ENCODE measurements around the gene UBE4B.
A peak's percentile ranks its signal among the peaks of the same experiment; 100 is the strongest.

Gene UBE4B

DNA sequence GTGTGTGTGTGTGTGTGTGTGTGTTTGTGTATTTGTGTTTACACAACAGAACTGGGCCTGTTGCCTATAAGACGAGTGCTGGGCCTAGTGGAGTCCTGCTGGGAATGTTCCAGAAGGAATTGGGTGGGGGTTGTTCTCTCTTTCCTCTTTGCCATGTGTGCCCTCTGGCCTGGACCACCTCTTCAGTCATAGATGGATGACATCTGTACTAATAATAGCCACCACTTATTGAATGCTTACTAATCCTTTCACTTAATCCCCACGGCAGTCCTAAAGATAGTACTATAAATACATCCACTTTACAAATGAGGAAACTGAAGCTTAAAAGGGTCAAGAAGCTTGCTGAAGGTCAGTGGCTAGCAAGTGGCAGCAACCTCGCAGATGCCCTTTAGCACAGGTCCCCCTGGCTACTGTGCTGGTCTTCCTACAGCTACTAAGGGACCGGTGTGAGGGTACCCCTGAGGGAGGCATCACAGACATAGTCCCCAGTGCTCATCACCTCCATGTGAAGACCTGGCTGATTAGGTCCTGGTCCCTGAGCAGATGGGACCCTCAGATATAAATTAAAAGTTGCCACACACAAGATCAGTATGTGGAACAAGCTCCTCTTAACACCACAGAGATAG lies 122.4 kb downstream of the UBE4B start:
- Histone ChIP-seq H3K27me3 (ENCODE audit: control insufficient read depth in 1 of 2, insufficient read depth in 1 of 2, low read length in 2 of 2) (no peaks in the 10 kb centered on the region), H4K8ac (ENCODE audit: low read length) (no peak overlapping the region), H3K14ac (ENCODE audit: low read length in 2 of 2) (no peak overlapping the region), H3K4me3 (ENCODE audit: insufficient read depth in 1 of 2, low read depth in 1 of 2, low read length in 2 of 2) (no peak overlapping the region), H2BK120ac (ENCODE audit: low read depth, low read length) (no peak overlapping the region), H3K27ac (ENCODE audit: low read length, poor library complexity, severe bottlenecking) (no peak overlapping the region), H3K4me2 (ENCODE audit: low read length, poor library complexity, severe bottlenecking) (no peak overlapping the region), H2BK12ac (ENCODE audit: low read length in 2 of 2) (no peak overlapping the region), H3K79me1 (replicated peaks; ENCODE audit: low read length, poor library complexity, severe bottlenecking) (peaks cover 5% of the 10 kb centered on the region), H2AK5ac (ENCODE audit: low read length, severe bottlenecking) (no peak overlapping the region), H3K23ac (ENCODE audit: low read length in 2 of 2) (no peak overlapping the region), H3K18ac (ENCODE audit: low read depth in 1 of 2, low read length in 2 of 2) (no peak overlapping the region), H3K36me3 (ENCODE audit: control insufficient read depth in 1 of 2, insufficient read depth in 2 of 2, low read depth in 1 of 2, low read length in 2 of 2) (peaks cover 14 to 44% of the 10 kb centered on the region in 2 experiments), H2AFZ (ENCODE audit: low read depth, low read length) (no peak overlapping the region), H2BK5ac (ENCODE audit: low read depth, low read length, poor library complexity, severe bottlenecking) (no peak overlapping the region), H3K9ac (ENCODE audit: low read length) (no peak overlapping the region), H4K91ac (ENCODE audit: low read length) (no peak overlapping the region), H3K9me3 (ENCODE audit: control insufficient read depth, low read length) (no peaks in the 10 kb centered on the region), H3K4ac (ENCODE audit: low read depth in 1 of 2, low read length in 2 of 2) (no peak overlapping the region), H2BK15ac (ENCODE audit: low read depth, poor library complexity, severe bottlenecking) (no peak overlapping the region), H3K4me1 (ENCODE audit: control insufficient read depth, insufficient read depth, low read depth, low read length) (no peaks in the 10 kb centered on the region)
- DNase-seq: peak; percentile 89
- WGBS: 23% methylated on average over 4 of the region's 4 CpGs

DNA sequence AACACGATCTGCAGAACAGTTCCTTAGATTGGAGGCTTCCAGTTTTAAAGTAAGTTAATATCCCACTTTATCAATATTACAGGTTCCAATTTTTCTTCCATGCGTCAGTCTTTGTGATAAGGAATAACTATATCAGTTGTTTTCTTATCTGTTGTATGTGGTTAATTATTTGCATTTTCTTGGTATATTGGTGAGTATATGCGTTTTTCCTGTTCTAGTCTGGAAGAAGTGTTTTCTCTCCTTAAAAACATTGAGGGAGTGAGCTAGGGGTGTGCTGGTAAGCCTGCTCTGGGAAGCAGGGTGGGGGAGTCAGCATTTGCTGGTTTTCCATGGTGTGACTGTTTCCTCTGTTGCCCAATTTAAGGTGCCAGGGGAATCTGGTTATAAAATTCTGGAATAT lies 127.4 kb downstream of the UBE4B start:
- 99% methylated on average over 2 of the region's 3 CpGs for WGBS
- Histone ChIP-seq H3K14ac (ENCODE audit: low read length in 2 of 2) (no peak overlapping the region), H4K91ac (ENCODE audit: low read length) (no peak overlapping the region)

DNA sequence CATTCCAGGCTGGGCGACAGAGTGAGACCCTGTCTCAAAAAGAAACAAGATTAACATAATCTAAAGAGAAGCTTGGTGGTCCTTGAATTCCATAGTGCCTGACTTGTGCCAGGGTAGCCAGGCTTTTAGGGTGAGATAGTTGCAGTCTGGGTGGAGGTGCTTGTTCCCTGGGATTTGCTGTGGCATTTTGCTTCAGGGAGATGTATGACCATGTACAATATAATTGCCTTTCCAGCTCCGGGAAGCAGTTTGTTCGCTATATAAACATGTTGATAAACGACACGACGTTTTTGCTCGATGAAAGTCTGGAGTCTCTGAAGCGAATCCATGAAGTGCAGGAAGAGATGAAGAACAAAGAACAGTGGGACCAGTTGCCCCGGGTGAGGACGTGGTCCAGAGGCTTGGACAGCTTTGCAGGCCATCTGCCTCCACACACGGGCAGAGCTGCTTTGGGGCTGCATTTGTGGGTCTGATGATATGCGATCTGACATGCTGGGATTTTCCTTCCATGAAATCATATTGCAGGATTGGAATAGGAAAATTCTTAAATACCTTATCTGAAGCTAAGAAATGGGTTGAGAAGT lies 128.2 kb downstream of the UBE4B start:
- H3K4me2 ChIP-seq (ENCODE audit: low read length, poor library complexity, severe bottlenecking): no peak overlapping the region
- 54% methylated on average over 11 of the region's 12 CpGs for WGBS
- H4K91ac ChIP-seq (ENCODE audit: low read length): no peak overlapping the region
- no peak overlapping the region for H2BK120ac ChIP-seq (ENCODE audit: low read depth, low read length)
- DNase-seq: no peak
- no peak overlapping the region for H2AFZ ChIP-seq (ENCODE audit: low read depth, low read length)
- peak overlapping the region in 1 of 2 experiments; percentile 51 for H3K14ac ChIP-seq (ENCODE audit: low read length in 2 of 2)
- H2BK15ac ChIP-seq (ENCODE audit: low read depth, poor library complexity, severe bottlenecking): no peak overlapping the region
- no peak overlapping the region for H3K4ac ChIP-seq (ENCODE audit: low read depth in 1 of 2, low read length in 2 of 2)
- H3K27ac ChIP-seq (ENCODE audit: low read length, poor library complexity, severe bottlenecking): no peak overlapping the region
- peaks cover 26 to 63% of the 10 kb centered on the region in 2 experiments for H3K36me3 ChIP-seq (ENCODE audit: control insufficient read depth in 1 of 2, insufficient read depth in 2 of 2, low read depth in 1 of 2, low read length in 2 of 2)
- no peak overlapping the region for H2BK12ac ChIP-seq (ENCODE audit: low read length in 2 of 2)
- H2BK5ac ChIP-seq (ENCODE audit: low read depth, low read length, poor library complexity, severe bottlenecking): no peak overlapping the region
- H3K79me1 ChIP-seq (replicated peaks; ENCODE audit: low read length, poor library complexity, severe bottlenecking): peaks cover 1% of the 10 kb centered on the region
- no peak overlapping the region for H3K9ac ChIP-seq (ENCODE audit: low read length)
- H3K4me3 ChIP-seq (ENCODE audit: insufficient read depth in 1 of 2, low read depth in 1 of 2, low read length in 2 of 2): no peak overlapping the region
- H3K23ac ChIP-seq (ENCODE audit: low read length in 2 of 2): no peak overlapping the region
- no peak overlapping the region for H3K18ac ChIP-seq (ENCODE audit: low read depth in 1 of 2, low read length in 2 of 2)
- H3K9me3 ChIP-seq (ENCODE audit: control insufficient read depth, low read length): no peaks in the 10 kb centered on the region
- H4K8ac ChIP-seq (ENCODE audit: low read length): no peak overlapping the region
- H3K4me1 ChIP-seq (ENCODE audit: control insufficient read depth, insufficient read depth, low read depth, low read length): no peaks in the 10 kb centered on the region
- no peaks in the 10 kb centered on the region for H3K27me3 ChIP-seq (ENCODE audit: control insufficient read depth in 1 of 2, insufficient read depth in 1 of 2, low read length in 2 of 2)
- no peak overlapping the region for H2AK5ac ChIP-seq (ENCODE audit: low read length, severe bottlenecking)

More for the DNA sequence above, 127.4 kb downstream of the UBE4B start:
- no peak for DNase-seq
- Histone ChIP-seq H3K36me3 (ENCODE audit: control insufficient read depth in 1 of 2, insufficient read depth in 2 of 2, low read depth in 1 of 2, low read length in 2 of 2) (peaks cover 18 to 59% of the 10 kb centered on the region in 2 experiments), H3K18ac (ENCODE audit: low read depth in 1 of 2, low read length in 2 of 2) (no peak overlapping the region), H2BK12ac (ENCODE audit: low read length in 2 of 2) (no peak overlapping the region), H3K27me3 (ENCODE audit: control insufficient read depth in 1 of 2, insufficient read depth in 1 of 2, low read length in 2 of 2) (no peaks in the 10 kb centered on the region), H4K8ac (ENCODE audit: low read length) (no peak overlapping the region), H2AK5ac (ENCODE audit: low read length, severe bottlenecking) (no peak overlapping the region), H3K9ac (ENCODE audit: low read length) (no peak overlapping the region), H3K79me1 (replicated peaks; ENCODE audit: low read length, poor library complexity, severe bottlenecking) (peaks cover 1% of the 10 kb centered on the region), H3K4me3 (ENCODE audit: insufficient read depth in 1 of 2, low read depth in 1 of 2, low read length in 2 of 2) (no peak overlapping the region), H3K9me3 (ENCODE audit: control insufficient read depth, low read length) (no peaks in the 10 kb centered on the region), H3K27ac (ENCODE audit: low read length, poor library complexity, severe bottlenecking) (no peak overlapping the region), H3K4me2 (ENCODE audit: low read length, poor library complexity, severe bottlenecking) (no peak overlapping the region), H3K23ac (ENCODE audit: low read length in 2 of 2) (no peak overlapping the region), H3K4me1 (ENCODE audit: control insufficient read depth, insufficient read depth, low read depth, low read length) (no peaks in the 10 kb centered on the region), H2AFZ (ENCODE audit: low read depth, low read length) (no peak overlapping the region), H2BK5ac (ENCODE audit: low read depth, low read length, poor library complexity, severe bottlenecking) (no peak overlapping the region), H3K4ac (ENCODE audit: low read depth in 1 of 2, low read length in 2 of 2) (no peak overlapping the region), H2BK15ac (ENCODE audit: low read depth, poor library complexity, severe bottlenecking) (no peak overlapping the region), H2BK120ac (ENCODE audit: low read depth, low read length) (no peak overlapping the region)

DNA sequence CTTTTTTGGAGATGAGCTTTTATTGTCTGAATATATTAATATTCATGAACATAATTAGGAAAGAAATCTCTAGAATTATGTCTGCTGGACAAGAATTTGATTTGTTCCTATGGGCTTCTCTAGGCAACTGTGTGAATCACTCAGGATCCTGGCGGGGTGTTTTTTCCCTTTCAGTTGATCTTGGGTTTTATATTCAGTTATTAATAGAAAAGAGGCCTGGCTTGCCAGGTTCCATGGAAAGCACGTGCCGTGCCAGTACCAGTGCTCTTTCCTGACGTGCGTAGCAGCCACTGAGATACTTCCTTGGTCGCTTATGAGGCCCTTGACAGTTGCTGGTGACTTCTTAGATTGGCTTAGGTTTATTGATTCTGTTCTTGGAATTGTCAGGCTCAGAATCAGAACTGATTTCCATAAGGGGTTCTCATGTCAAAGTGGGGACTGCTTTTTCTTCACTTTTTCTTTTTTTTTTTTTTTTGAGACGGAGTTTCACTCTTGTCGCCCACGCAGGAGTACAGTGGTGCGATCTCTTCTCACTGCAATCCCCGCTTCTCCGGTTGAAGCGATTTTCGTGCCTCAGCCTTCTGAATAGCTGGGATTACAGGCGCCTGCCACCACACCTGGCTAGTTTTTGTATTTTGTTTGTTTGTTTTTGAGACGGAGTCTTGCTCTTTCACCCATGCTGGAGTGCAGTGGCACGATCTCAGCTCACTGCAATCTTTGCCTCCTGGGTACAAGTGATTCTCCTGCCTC lies 129.0 kb downstream of the UBE4B start:
- no peak overlapping the region for H2AFZ ChIP-seq (ENCODE audit: low read depth, low read length)

More for the DNA sequence above, 129.0 kb downstream of the UBE4B start:
- no peak overlapping the region for H3K4ac ChIP-seq (ENCODE audit: low read depth in 1 of 2, low read length in 2 of 2)
- peaks cover 33 to 64% of the 10 kb centered on the region in 2 experiments for H3K36me3 ChIP-seq (ENCODE audit: control insufficient read depth in 1 of 2, insufficient read depth in 2 of 2, low read depth in 1 of 2, low read length in 2 of 2)
- H2BK12ac ChIP-seq (ENCODE audit: low read length in 2 of 2): no peak overlapping the region
- no peak overlapping the region for H3K27ac ChIP-seq (ENCODE audit: low read length, poor library complexity, severe bottlenecking)
- WGBS: 95% methylated on average over 17 of the region's 17 CpGs
- no peak overlapping the region for H3K23ac ChIP-seq (ENCODE audit: low read length in 2 of 2)
- no peak overlapping the region for H2AK5ac ChIP-seq (ENCODE audit: low read length, severe bottlenecking)
- no peak overlapping the region for H4K91ac ChIP-seq (ENCODE audit: low read length)
- H2BK5ac ChIP-seq (ENCODE audit: low read depth, low read length, poor library complexity, severe bottlenecking): no peak overlapping the region
- no peak for DNase-seq
- H3K27me3 ChIP-seq (ENCODE audit: control insufficient read depth in 1 of 2, insufficient read depth in 1 of 2, low read length in 2 of 2): no peaks in the 10 kb centered on the region
- H3K14ac ChIP-seq (ENCODE audit: low read length in 2 of 2): no peak overlapping the region
- H4K8ac ChIP-seq (ENCODE audit: low read length): no peak overlapping the region
- H3K9ac ChIP-seq (ENCODE audit: low read length): no peak overlapping the region
- H3K4me1 ChIP-seq (ENCODE audit: control insufficient read depth, insufficient read depth, low read depth, low read length): no peaks in the 10 kb centered on the region
- H3K18ac ChIP-seq (ENCODE audit: low read depth in 1 of 2, low read length in 2 of 2): no peak overlapping the region
- peaks cover 1% of the 10 kb centered on the region for H3K79me1 ChIP-seq (replicated peaks; ENCODE audit: low read length, poor library complexity, severe bottlenecking)
- no peak overlapping the region for H3K4me2 ChIP-seq (ENCODE audit: low read length, poor library complexity, severe bottlenecking)
- no peaks in the 10 kb centered on the region for H3K9me3 ChIP-seq (ENCODE audit: control insufficient read depth, low read length)
- no peak overlapping the region for H2BK15ac ChIP-seq (ENCODE audit: low read depth, poor library complexity, severe bottlenecking)
- no peak overlapping the region for H2BK120ac ChIP-seq (ENCODE audit: low read depth, low read length)
- no peak overlapping the region for H3K4me3 ChIP-seq (ENCODE audit: insufficient read depth in 1 of 2, low read depth in 1 of 2, low read length in 2 of 2)
